Midbrain (tissue), 1 donor: ENCODE data around the gene ABO.
"Not testable (repeated sequence)": the region's sequence is repeated elsewhere in the genome, so short reads cannot be mapped to it uniquely, and the experiment has no call there.

ENCODE experiments used
- DNase-seq: peaks from one replicate; lab custom pipeline; 2025; lab: John Stamatoyannopoulos, UW

Gene ABO

DNA sequence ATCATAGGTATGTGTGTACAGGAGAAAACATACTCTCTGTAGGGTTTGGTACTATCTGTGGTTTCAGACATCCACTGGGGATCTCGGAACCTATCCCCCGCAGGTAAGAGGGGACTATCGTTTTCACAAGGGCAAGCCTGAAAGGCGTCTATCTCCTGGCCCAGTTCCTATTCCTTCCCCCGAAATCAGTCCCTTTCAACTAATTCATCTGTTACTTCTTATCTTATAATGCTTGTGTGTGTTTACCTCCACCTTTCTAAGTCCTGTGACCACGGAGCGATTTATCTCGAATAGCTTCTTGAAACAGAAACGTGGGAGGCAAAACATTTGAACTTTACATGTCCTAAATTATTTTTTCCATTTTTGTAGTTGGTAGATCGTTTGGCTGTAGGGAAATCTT, 11.4 kb downstream of the ABO start:
- no peak for DNase-seq

DNA sequence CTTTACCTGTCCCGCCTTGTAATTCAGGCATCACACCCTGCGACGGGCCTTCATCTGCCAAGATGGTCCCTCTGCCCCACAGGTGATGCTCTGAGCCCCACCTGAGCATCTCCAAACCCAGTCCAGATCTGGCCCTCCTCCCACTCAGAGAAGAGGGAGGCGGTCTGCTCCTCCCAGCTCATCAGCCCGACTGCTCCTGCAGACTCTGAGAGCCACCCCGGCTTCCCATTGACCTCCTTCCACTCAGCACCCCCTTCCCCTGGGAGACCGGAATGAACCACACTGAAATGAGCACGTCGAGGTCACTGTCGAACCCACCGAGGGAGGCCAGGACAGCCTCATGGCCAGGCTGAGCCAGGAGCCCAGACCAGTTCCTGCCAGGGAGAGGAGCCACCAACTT, 12.8 kb downstream of the ABO start:
- no peak for DNase-seq

DNA sequence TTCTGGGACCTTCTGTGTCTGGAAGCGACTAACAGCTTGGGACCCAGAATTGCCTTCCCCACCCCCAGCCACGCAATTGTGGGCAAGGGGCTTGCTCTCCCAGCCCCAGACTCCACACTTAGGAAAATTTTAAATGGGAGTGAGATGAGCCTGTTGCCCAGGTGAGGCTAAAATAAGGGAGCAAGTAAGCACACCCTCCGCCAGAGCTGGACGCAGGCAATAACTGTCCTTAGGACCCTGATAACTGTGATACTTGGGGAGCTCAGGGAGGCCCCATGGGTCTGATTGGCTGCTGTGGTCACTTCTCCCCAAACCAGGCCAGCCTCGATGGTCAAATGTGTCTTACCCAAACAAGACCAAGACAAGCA, 13.3 kb downstream of the ABO start:
- no peak for DNase-seq

DNA sequence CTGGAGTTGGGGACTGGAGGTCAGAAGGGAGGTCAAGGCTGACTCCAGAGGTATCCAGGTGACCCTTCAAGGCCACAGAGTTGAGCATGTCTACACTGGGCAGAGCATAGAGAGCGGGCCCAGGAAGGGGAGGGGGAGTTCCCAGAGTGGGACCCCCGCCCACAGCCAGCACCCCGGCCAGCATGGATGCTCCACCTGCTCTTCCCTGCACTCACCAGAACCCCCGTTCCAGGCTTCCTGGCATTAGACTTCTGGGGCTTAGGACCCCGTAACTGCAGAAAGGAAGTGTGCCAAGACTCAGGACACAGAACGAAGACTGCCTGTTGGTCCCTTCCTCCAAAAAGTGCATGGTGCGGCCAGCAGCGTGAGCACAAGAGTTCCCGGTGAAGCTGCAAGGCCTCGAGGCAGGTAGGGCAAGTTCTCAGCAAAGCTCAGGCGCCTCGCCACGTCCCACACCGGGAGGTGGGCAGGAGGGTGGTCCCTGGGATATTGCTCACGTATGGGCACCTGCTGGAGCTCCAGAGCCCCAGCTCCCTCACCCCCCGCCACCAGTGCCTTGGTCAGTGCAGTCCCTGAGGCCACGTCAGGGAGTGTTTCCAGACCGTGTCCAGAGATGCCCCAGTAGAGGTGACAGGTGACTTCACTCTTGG, 13.8 kb downstream of the ABO start:
- no peak for DNase-seq

DNA sequence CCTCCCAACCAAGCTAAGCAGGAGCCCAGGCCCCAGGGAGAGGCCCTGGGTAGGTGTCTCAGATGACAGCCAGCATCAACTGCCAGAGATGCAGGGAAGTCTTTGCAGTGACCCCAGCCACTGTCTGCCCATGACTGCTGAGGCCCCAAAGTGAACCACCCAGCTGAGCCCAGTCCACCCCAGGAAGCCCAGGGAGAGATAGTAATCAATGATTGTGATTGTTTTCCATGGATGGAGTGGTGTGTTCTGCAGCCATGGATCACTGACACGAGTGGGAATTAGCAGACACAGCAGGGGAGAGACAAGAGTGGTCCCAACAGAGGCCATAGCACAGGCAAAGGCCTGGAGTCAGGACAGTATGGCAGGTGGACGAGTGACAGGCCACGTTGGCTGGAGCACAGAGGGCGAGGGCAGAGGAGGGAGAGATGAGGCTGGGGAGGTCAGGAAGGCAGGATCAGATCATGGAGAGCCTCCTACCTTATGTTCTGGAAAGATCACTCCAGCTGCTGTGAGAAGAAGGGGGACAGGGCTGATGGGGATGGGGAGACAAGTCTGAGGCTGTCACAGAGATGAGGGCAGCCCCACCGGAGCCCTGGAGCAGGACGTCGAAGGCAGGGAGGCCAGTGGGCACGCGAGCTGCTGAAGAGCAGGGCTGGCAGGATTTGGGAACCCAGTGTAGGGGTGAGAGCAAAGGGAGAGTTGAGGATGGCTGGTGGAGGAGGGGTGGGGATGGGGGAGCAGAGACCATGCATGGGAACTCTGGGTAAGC, 14.5 kb downstream of the ABO start:
- DNase-seq, result no peak

DNA sequence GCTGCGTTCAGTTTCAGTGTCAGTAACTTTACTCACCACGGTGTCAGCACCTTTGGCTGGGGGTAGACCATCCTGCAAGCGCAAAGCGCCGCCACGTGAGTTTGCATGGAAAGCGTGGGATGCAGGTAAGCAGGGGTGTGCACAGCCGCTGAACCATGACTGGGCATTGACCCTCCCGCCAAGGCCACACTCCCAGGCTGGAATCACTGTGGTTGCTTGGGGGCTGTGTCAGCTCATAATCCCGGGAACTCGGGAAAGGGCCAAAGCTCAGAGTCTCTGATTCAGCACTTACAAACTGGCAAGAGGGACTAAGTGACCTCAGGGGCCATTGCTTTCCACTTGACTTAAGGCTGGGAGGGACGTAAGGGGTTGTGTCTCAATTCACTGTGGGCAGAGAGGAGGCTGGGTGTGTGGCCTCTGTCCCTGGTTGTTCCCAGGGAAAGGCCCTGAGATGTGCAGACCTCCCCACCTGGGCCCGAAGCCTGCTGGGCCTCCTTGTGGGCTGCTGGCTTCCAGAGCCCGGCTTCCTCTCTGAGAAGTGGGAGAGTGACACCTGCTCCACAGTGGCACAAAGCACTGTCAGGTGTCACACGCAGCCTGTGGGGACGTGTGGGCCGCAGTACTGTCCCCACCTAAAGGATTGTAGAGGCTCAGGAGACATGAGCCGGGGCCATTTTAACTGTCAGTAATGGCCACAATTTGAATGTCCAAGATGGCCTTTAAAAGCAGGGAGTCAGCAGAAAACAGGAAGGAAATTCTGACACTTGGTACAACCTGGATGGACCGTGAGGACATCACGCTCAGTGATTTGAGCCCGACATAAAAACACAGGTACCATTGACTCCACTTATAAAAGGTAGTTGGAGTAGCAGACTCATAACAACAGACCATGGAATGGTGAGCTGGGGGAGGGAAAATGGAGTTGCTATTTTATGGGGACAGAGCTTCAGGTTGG, 16.7 kb downstream of the ABO start:
- no peak for DNase-seq

DNA sequence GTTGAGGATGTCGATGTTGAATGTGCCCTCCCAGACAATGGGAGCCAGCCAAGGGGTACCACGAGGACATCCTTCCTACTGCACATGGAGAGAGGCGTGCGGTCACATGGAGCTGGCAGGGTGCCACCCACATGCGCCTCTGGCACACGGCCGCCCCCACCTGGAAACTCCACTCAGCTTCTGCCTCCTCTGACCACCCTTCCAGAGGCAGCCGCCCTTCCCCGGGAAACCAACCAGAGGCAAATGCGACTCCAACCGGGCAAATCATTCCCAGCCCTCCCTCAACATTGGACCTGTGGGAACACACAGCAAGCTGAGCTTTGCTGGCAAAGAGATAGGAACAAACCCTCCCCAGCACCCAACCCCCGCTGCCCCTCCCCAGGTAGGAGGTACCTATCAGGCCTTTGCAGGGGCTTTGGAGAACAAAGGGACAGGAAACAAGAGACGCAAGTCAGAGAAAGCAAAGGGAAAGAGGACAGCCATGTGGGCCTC, 17.5 kb downstream of the ABO start:
- DNase-seq, result no peak

DNA sequence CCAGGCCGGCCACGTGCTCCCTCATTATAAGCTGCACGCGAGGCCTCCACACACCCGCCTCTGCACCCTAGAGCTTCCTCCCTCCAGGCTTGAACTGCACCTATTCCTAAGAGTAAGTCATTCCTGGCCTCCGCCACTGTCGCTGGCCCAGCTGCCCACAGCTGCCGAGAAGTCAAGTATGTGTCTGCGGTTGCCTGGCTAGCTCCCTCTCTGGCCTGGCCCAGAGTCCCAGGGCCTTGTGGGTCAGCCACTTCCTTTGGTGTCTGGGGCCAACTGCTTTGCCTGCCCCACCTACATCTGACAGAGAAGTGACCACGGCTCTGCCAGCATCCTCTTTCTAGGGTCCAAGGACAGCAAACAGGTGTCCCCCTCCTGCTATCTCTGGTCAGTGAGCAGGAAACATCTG, 18.3 kb downstream of the ABO start:
- DNase-seq, result no peak

DNA sequence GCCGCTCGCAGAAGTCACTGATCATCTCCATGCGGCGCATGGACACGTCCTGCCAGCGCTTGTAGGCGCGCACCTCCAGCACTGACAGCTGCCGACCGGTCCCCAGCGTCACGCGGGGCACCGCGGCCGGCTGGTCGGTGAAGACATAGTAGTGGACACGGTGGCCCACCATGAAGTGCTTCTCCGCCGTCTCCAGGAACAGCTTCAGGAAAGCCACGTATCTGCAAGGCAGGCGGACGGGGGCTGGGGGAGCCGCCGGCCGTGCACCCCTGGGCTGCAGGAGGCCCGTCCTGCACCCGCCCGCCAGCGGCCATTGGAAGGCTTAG, 18.9 kb downstream of the ABO start:
- no peak for DNase-seq

DNA sequence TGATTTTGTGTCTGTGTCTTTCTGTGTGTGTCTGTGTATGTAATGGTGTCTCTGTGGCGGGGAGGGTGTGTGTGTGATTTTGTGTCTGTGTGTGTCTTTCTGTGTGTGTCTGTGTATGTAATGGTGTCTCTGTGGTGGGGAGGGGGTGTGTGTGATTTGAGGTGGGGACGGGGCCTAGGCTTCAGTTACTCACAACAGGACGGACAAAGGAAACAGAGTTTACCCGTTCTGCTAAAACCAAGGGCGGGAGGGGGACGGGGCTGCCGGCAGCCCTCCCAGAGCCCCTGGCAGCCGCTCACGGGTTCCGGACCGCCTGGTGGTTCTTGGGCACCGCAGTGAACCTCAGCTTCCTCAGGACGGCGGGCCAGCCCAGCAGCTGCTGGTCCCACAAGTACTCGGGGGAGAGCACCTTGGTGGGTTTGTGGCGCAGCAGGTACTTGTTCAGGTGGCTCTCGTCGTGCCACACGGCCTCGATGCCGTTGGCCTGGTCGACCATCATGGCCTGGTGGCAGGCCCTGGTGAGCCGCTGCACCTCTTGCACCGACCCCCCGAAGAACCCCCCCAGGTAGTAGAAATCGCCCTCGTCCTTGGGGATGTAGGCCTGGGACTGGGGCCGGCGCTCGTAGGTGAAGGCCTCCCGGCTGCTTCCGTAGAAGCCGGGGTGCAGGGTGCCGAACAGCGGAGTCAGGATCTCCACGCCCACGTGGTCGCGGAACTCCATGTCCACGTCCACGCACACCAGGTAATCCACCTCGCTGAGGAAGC, 19.4 kb downstream of the ABO start:
- no peak for DNase-seq

DNA sequence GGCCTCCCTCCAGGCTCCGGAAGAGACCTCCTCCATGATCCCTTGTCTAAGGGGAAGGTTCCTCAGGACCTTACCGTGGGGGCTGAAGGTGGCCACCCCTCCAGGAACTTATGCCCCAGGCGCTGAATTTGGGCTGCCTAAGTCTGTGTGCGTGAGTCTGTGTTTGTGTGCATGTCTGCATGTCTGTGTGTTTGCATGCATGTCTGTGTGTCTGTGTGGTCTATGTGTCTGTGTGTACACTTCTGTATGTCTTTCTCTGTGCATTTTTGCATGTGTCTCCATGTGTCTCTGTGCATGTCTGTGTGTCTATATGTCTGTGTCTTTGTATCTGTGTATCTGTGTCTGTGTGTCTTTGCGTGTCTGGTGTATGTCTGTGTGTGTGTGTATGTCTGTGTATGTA, 20.5 kb downstream of the ABO start:
- DNase-seq, result no peak

DNA sequence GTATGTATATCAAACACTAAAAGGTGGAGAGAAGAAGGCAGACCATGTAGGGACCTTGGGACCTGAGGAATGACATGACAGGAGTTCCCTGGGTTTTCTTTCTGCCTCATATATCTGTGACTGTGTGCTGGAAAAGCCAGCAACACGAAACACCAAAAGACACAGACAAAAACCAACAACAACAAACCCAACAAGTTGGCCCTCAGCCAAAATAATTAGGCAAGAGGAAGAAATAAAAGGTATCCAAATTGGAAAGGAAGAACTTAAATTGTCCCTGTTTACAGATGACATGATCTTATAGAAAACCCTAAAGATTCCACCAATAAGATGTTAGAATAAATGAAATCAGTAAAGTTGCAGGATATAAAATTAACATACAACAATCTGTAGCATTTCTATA, 21.7 kb downstream of the ABO start:
- DNase-seq, result no peak

DNA sequence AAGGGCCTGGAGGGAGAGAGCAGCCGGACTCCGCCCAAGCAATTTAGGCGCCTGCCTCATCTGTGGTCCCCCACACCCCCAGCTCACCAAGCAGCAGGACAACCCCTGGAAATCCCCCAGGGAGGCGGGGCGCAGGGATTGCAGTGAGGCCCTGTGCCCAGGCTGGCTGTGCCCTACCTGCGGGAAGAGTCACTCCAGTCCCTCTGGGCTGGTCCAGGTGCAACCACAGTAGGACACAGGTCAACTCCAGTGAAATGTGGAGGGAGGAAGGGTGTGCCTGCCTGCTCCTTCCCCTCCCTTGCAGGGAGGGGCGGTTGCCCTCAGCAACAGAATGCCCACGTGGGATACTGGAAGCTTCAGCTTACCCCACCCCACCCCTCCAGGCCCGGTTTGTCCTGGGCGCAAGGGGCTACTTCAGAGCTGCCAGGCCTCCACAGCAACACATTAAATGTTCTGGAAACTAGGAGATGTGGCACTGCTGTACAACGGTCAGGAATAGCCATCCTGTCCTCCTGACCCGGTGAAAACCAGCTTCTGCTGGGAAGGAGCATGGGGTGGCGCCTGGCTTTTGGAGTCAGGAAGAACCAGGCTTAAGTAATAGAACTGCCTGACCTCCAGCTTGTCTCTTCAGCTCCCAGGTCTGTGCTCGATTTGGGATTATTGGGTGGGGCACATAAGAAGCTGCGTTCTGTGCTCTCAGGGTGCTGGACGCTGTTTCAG, 22.5 kb downstream of the ABO start:
- no peak for DNase-seq

DNA sequence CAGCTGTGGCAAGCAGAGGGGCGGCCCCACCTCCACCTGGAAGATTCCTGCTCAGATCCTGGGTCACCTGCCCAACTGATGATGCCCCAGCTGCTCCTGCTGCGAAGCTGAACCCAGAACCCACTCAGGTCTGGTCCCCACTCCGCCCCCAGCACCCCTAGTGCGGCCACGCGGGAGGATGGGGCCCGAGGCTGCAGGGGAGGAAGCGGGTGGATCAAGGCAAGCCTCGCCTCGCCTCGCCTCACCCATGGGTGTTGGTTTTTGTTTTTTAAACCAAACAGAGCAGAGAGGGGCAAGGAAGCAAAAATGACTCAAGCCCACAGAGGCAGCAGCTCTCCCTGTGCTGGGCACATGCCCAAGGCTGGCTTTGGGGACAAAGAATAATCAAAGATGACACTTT, 23.2 kb downstream of the ABO start:
- DNase-seq, result no peak

DNA sequence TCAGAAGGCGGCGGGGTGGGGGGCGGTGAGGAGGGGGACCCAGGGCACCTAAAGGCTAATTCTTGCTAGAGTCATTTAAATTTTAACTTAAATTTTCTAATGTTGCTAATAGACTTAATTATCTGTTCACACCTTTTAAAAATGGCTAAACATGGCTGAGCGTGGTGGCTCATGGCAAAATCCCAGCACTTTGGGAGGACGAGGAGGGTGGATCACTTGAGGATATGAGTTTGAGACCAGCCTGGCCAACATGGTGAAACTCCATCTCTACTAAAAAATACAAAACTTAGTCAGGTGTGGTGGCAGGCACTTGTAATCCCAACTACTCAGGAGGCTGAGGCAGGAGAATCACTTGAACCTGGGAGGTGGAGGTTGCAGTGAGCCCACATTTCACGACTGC, 23.8 kb downstream of the ABO start:
- DNase-seq, result not testable (repeated sequence)

DNA sequence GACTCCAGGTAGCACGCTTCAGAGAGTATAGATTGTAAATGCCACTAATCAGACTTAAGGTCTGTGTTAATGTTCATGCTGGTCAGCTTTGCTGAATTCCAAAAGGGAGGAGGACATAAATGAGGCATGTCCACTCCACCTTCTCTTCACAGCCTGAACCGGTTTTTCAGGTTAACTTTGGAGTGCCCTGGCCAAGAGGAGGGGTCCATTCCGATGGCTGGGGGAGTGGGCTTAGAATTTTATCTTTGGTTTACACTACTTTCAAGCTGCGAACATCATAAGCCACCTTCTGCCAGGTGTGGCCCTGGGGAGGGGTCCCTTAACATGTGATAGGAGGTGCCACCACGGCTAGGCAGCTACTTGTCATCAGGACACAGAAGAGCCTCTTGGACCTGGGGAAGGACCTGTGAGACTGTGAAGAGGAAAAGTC, 24.2 kb downstream of the ABO start:
- no peak for DNase-seq

DNA sequence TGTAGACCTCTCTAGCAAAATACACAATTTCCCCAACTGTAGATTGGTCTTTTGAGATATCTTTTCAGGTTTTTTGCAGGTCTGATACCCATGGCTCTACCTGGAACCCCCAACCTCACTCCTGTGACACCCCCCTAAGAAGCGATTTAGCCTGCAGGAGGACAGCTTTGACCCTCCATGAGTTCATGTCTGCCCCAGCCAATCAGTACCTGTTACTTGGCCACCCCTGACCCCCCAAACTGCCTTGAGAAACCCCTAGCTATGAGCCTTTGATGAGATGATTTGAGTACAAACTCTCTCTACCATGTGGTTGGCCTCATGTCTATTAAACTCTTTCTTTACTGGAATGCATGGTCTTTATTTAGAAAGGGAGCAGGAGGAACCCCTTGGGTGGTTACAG, 25.7 kb downstream of the ABO start:
- no peak for DNase-seq

DNA sequence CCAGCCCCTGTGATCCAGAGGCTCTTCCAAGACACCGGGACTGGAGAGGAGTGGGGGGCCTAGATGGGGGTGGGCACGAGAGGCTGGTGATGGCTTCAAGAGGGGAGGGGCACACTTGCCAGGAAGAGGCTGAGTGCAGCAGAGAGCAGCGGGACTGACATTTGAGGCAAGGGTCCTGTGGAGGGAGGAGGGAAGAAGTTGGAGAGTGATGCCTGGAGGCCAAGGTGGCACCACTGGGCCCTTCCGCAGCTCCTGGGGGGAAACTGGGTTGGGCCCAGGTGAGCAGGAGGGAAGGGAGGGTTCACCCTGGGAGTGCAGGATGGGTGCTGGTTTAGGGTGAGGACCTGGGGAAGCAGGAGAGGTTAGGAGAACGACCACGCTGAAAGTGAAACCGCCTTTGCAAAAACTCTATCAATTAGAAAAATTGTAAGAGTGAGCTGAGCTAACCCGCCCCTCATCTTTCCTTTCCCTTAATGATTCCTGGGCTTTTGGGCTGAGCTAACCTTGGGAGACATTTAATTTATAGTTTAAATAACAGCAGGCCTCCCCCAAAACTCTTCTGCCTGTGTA, 26.2 kb downstream of the ABO start:
- no peak for DNase-seq

DNA sequence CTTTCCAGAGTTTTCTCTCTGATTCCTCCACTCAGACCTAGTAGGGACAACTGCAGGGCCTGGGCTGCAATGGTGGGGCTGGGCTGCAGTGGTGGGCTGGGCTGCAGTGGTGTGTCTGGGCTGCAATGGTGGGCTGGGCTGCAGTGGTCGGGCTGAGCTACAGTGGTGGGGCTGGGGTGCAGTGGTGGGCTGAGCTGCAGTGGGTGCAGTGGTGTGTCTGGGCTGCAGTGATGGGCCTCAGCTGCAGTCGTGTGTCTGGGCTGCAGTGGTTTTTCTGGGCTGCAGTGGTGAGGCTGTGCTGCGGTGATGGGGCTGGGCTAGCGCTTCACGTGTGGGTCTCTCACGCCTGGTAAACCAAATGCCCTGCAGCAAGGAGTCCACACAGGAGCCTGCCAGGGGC, 27.4 kb downstream of the ABO start:
- no peak for DNase-seq

DNA sequence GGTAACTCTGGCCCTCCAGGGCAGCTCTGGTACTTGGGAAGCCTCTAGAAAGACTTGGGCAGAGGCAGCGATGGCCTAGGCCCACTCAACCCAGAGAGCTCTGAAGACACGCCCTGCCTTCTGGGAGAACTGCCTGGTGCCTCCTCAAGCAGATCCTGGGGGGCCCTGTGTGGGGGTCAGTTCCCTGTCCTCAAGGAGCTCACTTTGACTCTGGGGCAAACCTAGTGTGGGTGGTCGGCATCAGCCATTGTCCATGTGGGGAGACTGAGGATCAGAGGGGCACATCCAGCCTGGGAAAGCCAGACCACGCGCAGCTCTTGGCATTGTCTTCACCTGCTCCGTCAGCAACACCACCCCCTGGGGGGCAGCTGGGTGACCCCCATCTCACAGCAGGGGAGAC, 28.0 kb downstream of the ABO start:
- no peak for DNase-seq

DNA sequence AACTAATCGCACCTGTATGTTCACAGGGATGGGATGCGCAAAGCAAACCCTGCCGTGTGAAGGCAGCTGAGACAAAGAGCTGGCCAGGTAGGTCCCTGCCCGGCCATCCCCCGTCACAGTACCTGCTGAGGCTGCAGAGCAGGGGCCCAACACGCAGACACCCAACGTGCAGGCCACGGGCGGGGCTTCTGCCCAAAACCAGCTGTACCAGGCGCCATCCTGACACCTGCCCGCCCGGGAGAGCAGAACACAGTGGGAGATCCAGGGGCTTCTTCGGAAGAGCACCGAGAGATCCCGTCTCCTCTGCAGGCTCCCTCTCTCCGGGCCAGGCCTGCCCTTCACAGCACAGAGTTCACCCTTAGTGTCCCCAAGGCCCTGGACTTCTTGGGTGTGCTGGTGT, 28.4 kb downstream of the ABO start:
- no peak for DNase-seq
